Measurements from ENCODE around the gene KRABD2.

The KRABD2 gene

GRCh38 chr17:8345951-8346665, 30.4 kb downstream of the KRABD2 start:
- no peaks in the 10 kb centered on the region for H3K36me3 Mint-ChIP-seq (ENCODE audit: low read depth)
- no peaks in the 10 kb centered on the region for H3K9me3 Mint-ChIP-seq
- peaks cover 16% of the 10 kb centered on the region for H3K27me3 Mint-ChIP-seq (ENCODE audit: low read depth)
- H3K4me1 Mint-ChIP-seq (ENCODE audit: low read depth): peaks cover 3% of the 10 kb centered on the region
- intact Hi-C loops (cut with micrococcal nuclease): no loop called here
- DNase-seq (ENCODE audit: low spot score): no peak
- no peak overlapping the region for H3K4me3 Mint-ChIP-seq (ENCODE audit: low read depth)
- H3K27ac Mint-ChIP-seq: no peak overlapping the region

- no peak overlapping the region for H3K27ac Mint-ChIP-seq
- intact Hi-C loops (cut with micrococcal nuclease): no loop called here
- peaks cover 3% of the 10 kb centered on the region for H3K4me1 Mint-ChIP-seq (ENCODE audit: low read depth)
- no peak for DNase-seq (ENCODE audit: low spot score)
- H3K36me3 Mint-ChIP-seq (ENCODE audit: low read depth): no peaks in the 10 kb centered on the region
- no peaks in the 10 kb centered on the region for H3K9me3 Mint-ChIP-seq
- peaks cover 14% of the 10 kb centered on the region for H3K27me3 Mint-ChIP-seq (ENCODE audit: low read depth)
- no peak overlapping the region for H3K4me3 Mint-ChIP-seq (ENCODE audit: low read depth)
These were observed 31.3 kb downstream of the KRABD2 start for GRCh38 chr17:8345052-8345690.

- H3K36me3 Mint-ChIP-seq (ENCODE audit: low read depth): no peaks in the 10 kb centered on the region
- no peak for DNase-seq (ENCODE audit: low spot score)
- H3K9me3 Mint-ChIP-seq: no peaks in the 10 kb centered on the region
These were observed 35.0 kb downstream of the KRABD2 start for GRCh38 chr17:8341456-8341855.

GRCh38 chr17:8339540-8339939, 37.0 kb downstream of the KRABD2 start, which contains the start of gene ODF4:
ODF4 (plus strand) TSS chr17:8339840; CDS start chr17:8340052, 212 bp downstream.
- intact Hi-C loops (cut with micrococcal nuclease): no loop called here
- Mint-ChIP-seq H3K4me1 (ENCODE audit: low read depth) (peaks cover 7% of the 10 kb centered on the region), H3K36me3 (ENCODE audit: low read depth) (no peaks in the 10 kb centered on the region), H3K27ac (no peak within 1 kb of the TSS), H3K9me3 (no peaks in the 10 kb centered on the region), H3K4me3 (ENCODE audit: low read depth) (no peak within 1 kb of the TSS), H3K27me3 (ENCODE audit: low read depth) (peaks cover 2% of the 10 kb centered on the region)
- no peak for DNase-seq (ENCODE audit: low spot score)

More at GRCh38 chr17:8341456-8341855, 35.0 kb downstream of the KRABD2 start:
- H3K4me1 Mint-ChIP-seq (ENCODE audit: low read depth): peaks cover 10% of the 10 kb centered on the region
- intact Hi-C loops (cut with micrococcal nuclease): no loop called here
- no peak overlapping the region for H3K27ac Mint-ChIP-seq
- H3K4me3 Mint-ChIP-seq (ENCODE audit: low read depth): no peak overlapping the region
- peaks cover 9% of the 10 kb centered on the region for H3K27me3 Mint-ChIP-seq (ENCODE audit: low read depth)

GRCh38 chr17:8338753-8339140, 37.8 kb downstream of the KRABD2 start:
- intact Hi-C loops (cut with micrococcal nuclease): no loop called here
- Mint-ChIP-seq H3K36me3 (ENCODE audit: low read depth) (no peaks in the 10 kb centered on the region), H3K4me1 (ENCODE audit: low read depth) (peaks cover 7% of the 10 kb centered on the region), H3K4me3 (ENCODE audit: low read depth) (no peak overlapping the region), H3K27ac (no peak overlapping the region), H3K27me3 (ENCODE audit: low read depth) (peaks cover 2% of the 10 kb centered on the region), H3K9me3 (no peaks in the 10 kb centered on the region)
- DNase-seq (ENCODE audit: low spot score): no peak

- peaks cover 2% of the 10 kb centered on the region for H3K27me3 Mint-ChIP-seq (ENCODE audit: low read depth)
- intact Hi-C loops (cut with micrococcal nuclease): no loop called here
- H3K36me3 Mint-ChIP-seq (ENCODE audit: low read depth): no peaks in the 10 kb centered on the region
- no peak for DNase-seq (ENCODE audit: low spot score)
- no peaks in the 10 kb centered on the region for H3K9me3 Mint-ChIP-seq
- H3K4me1 Mint-ChIP-seq (ENCODE audit: low read depth): peaks cover 7% of the 10 kb centered on the region
- no peak overlapping the region for H3K27ac Mint-ChIP-seq
- H3K4me3 Mint-ChIP-seq (ENCODE audit: low read depth): no peak overlapping the region
These were observed 38.4 kb downstream of the KRABD2 start for GRCh38 chr17:8337802-8338752.

GRCh38 chr17:8333281-8333680, 43.2 kb downstream of the KRABD2 start:
- Mint-ChIP-seq H3K9me3 (no peaks in the 10 kb centered on the region), H3K36me3 (ENCODE audit: low read depth) (no peaks in the 10 kb centered on the region), H3K27me3 (ENCODE audit: low read depth) (peaks cover 7% of the 10 kb centered on the region), H3K4me3 (ENCODE audit: low read depth) (no peak overlapping the region), H3K4me1 (ENCODE audit: low read depth) (peaks cover 5% of the 10 kb centered on the region), H3K27ac (no peak overlapping the region)
- intact Hi-C loops (cut with micrococcal nuclease): no loop called here
- no peak for DNase-seq (ENCODE audit: low spot score)

GRCh38 chr17:8332688-8333087, 43.8 kb downstream of the KRABD2 start:
- intact Hi-C loops (cut with micrococcal nuclease): no loop called here
- Mint-ChIP-seq H3K9me3 (no peaks in the 10 kb centered on the region), H3K27me3 (ENCODE audit: low read depth) (peaks cover 12% of the 10 kb centered on the region), H3K4me1 (ENCODE audit: low read depth) (peaks cover under 1% of the 10 kb centered on the region), H3K4me3 (ENCODE audit: low read depth) (no peak overlapping the region), H3K27ac (no peak overlapping the region), H3K36me3 (ENCODE audit: low read depth) (no peaks in the 10 kb centered on the region)
- no peak for DNase-seq (ENCODE audit: low spot score)

GRCh38 chr17:8332128-8332527, 44.4 kb downstream of the KRABD2 start:
- no peaks in the 10 kb centered on the region for H3K36me3 Mint-ChIP-seq (ENCODE audit: low read depth)
- peaks cover 18% of the 10 kb centered on the region for H3K27me3 Mint-ChIP-seq (ENCODE audit: low read depth)
- intact Hi-C loops (cut with micrococcal nuclease): no loop called here
- no peaks in the 10 kb centered on the region for H3K9me3 Mint-ChIP-seq
- no peak for DNase-seq (ENCODE audit: low spot score)
- H3K4me3 Mint-ChIP-seq (ENCODE audit: low read depth): no peak overlapping the region
- H3K4me1 Mint-ChIP-seq (ENCODE audit: low read depth): no peaks in the 10 kb centered on the region
- no peak overlapping the region for H3K27ac Mint-ChIP-seq

- DNase-seq (ENCODE audit: low spot score): no peak
- H3K4me3 Mint-ChIP-seq (ENCODE audit: low read depth): peak overlapping the region; percentile 47
- H3K27me3 Mint-ChIP-seq (ENCODE audit: low read depth): peaks cover 47% of the 10 kb centered on the region
- no peaks in the 10 kb centered on the region for H3K36me3 Mint-ChIP-seq (ENCODE audit: low read depth)
- peaks cover 13% of the 10 kb centered on the region for H3K4me1 Mint-ChIP-seq (ENCODE audit: low read depth)
- intact Hi-C loops (cut with micrococcal nuclease): no loop called here
- no peak overlapping the region for H3K27ac Mint-ChIP-seq
- no peaks in the 10 kb centered on the region for H3K9me3 Mint-ChIP-seq
These were observed 49.2 kb downstream of the KRABD2 start for GRCh38 chr17:8327303-8327649.

Data from activated T-helper 2 cell treated with anti-CD3 and anti-CD28 coated beads, Interferon-gamma antibody, Interleukin-2, Interleukin-4, amounts not matched to agents 10 μg/mL and 5 μg/mL and 100 μg/mL, durations not matched to agents 14 hours and 24 hours and 36 hours (primary cell).